Astrocyte of the cerebellum (primary cell): Measurements from ENCODE around the gene POLD2.

Source experiments
- DNase-seq: peaks from one replicate; pipeline ENCODE4 v3.0.0-alpha.2; 2011; ENCODE audit warnings: low read depth
- H3K4me3 ChIP-seq: 2 replicates; pipeline ENCODE4 v1.5.1; 2011; ENCODE audit warnings: mild to moderate bottlenecking, low read depth, low read length, moderate library complexity
- in situ Hi-C: cut with HindIII; loops from 2 replicates; pipeline ENCODE4 v1.10.0; 2017; ENCODE audit warnings: low sequenced_read_pairs
- TF ChIP-seq, protein P1 (sequence below): IDR thresholded peaks from 2 replicates; pipeline ENCODE4 v1.5.1; 2012; ENCODE audit warnings: low read length, low read depth, moderate library complexity, mild to moderate bottlenecking; ENCODE audit errors: missing control alignments

POLD2 gene

DNA sequence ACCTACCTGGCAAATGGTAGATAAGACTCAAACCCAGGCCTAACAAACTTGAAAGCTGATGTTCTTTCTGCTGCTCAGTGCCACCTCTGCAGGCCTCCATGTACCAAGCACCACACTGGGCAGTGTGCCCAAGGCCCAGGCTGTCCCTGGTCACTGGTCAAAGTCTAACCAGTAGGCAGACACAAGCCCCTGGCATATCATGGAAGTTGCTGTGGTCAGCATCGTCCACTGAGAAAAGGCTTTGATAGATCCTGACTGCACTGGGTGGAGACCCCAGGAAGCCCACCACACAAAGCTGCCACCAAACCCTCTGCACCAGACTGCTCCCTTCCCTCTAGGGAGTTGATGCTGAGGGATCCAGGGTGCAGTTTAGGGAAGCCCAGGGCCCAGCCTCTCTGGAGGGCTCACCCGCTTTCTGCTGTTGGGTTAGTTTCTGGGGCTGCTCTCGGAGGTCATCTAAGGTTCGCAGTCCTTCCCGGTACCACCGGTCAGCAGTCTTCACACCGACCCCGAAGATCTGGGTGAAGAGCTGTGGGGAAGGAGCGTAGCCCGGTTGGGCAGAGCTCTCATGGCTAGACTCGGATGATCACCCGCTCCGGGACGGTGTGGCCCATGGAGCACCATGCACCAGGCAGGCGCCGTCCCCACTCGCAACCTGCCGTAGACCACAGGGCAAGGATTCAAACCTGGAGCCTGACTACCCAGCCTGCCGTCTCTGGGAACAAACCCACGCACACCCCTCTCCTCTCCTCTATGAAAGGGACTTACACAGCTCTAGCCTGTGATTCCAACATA is 47.0 kb downstream of the POLD2 start:
- DNase-seq, result no peak
- in situ Hi-C loops, result loop anchor here (5.0 kb wide), 1 partner anchor 136 kb away; no protein-coding TSS in a partner anchor
- no peak overlapping the region for H3K4me3 ChIP-seq

GRCh38 chr7:44075296-44076075 is 47.9 kb downstream of the POLD2 start:
- TF ChIP-seq, protein P1, sequence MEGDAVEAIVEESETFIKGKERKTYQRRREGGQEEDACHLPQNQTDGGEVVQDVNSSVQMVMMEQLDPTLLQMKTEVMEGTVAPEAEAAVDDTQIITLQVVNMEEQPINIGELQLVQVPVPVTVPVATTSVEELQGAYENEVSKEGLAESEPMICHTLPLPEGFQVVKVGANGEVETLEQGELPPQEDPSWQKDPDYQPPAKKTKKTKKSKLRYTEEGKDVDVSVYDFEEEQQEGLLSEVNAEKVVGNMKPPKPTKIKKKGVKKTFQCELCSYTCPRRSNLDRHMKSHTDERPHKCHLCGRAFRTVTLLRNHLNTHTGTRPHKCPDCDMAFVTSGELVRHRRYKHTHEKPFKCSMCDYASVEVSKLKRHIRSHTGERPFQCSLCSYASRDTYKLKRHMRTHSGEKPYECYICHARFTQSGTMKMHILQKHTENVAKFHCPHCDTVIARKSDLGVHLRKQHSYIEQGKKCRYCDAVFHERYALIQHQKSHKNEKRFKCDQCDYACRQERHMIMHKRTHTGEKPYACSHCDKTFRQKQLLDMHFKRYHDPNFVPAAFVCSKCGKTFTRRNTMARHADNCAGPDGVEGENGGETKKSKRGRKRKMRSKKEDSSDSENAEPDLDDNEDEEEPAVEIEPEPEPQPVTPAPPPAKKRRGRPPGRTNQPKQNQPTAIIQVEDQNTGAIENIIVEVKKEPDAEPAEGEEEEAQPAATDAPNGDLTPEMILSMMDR, result no peak
- no peak overlapping the region for H3K4me3 ChIP-seq
- no peak for DNase-seq
- in situ Hi-C loops, result loop anchor here (5.0 kb wide), 1 partner anchor 137 kb away; no protein-coding TSS in a partner anchor

More for the DNA sequence above, 47.0 kb downstream of the POLD2 start:
- TF ChIP-seq, protein P1, result no peak

DNA sequence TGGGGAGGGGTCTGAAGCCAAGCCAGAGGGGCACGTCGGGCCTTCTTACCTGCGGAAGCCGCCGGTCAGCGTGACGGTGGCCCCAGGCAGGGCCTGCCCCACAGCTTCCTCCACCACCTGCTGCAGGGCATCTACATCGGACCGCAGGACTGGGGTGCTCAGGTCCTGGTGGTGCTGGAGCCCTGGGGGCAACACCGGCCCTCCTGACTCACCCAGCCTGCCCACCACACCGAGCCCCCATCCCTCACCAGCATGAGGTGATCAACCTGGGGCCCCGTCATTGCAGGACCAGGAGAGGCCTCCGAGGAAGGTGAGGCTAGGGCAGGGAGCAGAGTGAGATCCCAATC is 49.0 kb downstream of the POLD2 start:
- in situ Hi-C loops, result no loop called here
- DNase-seq, result no peak
- TF ChIP-seq, protein P1, result no peak
- no peak overlapping the region for H3K4me3 ChIP-seq

DNA sequence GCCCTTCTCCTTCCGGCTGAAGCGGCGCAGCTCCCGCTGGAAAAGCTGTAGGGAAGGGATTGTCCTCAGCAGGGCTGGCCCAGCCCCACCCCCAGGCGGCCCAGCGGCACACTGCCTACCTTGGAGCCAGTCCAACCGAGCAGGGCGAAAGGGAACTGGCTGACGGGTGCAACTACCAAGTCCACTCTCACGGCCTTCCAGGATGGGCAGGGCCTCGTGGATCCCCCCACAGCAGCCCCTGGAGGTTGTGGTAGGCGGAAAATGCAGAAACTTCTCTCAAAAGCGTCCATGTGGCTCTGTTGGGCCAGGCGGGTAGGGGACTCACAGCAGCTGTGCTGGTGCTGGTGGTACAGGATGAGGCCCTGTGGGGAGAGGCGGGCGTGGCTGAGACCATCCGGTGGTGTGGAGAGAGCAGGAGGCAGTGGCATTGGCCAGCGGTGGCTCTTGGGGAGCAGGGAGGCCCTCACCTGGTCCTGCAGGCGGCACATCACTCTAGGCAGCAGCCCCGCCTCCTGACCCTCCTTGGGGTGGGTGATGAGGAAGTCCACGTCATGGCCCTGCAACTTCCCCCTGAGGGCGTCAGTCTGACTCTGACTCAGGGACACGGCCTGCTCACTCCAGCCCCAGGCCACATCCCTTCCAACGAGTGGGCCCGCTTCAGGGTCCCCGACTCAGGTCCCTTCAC is 49.5 kb downstream of the POLD2 start:
- in situ Hi-C loops, result no loop called here
- DNase-seq, result no peak
- H3K4me3 ChIP-seq, result no peak overlapping the region
- TF ChIP-seq, protein P1, result no peak

DNA sequence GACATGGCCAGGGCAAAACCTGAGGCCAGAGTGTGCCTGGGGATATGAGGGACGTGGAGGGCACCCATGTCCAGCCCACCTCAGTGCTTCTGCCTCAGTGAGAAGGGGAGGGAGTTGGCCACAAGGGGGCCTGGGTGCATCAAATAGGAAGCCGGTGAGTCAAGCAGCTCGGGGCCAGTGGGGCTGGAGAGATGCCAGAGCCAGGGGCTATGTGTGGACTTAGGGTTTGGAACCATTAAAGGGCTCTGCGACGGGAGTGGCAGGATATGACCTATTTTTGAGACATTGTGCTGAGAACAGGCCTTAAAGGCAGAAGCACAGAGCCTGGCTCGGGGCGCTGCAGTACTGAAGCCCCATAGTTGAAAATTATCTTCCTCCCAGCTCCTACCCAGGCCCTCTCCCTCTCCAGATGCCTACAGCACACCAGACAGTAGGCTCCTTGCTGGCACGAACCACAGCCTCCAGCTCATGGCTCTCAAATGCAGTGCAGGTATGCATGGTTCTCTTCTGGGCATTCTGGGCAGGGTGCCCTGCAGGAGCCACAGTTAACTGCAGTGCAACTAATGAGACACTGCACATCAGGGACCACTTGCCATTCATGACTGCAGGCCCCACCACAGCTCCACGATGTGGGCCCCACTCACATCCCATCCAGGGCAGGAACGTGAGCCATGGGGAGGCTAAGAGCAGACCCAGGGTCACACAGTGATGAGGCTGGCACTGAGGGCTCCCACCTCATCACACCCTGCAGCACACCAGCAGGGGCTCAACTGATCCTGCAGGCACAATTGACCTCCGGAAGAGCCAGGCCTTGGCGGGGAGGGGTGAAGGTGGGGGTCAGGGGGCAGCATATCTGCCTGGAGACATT is 50.8 kb downstream of the POLD2 start:
- TF ChIP-seq, protein P1, result peak; percentile 90
- H3K4me3 ChIP-seq, result no peak overlapping the region
- peak; percentile 73 for DNase-seq
- in situ Hi-C loops, result no loop called here
